GM12878 (cell line): ENCODE results near the gene ANOS1. TPM values are rescaled to one million over a fixed set of nuclear protein-coding genes. Genes with fewer than 3 reads are reported as not detected.

ENCODE experiments used
- ATAC-seq: fragments of 200-7000 bp; cut with Tn5 transposase; 3 replicates; pipeline ENCODE4 v1.9.1; 2020; ENCODE audit warnings: mild to moderate bottlenecking, moderate library complexity
- BruUV-seq: library from RNA; stranded (reverse); fragments of 400-500 nt; replicated peaks from 2 replicates; lab custom pipeline; 2021; lab: Mats Ljungman, UMichigan
- CTCF ChIA-PET: fragments of 300-600 bp; sonication (Branson Sonifier 250); formaldehyde crosslinking; extraction: SDS; loops from one replicate; lab custom pipeline; 2021; ENCODE audit warnings: inconsistent platforms; lab: Yijun Ruan, JAX
- POLR2A ChIA-PET: fragments of 350-600 bp; formaldehyde crosslinking; extraction: SDS; loops from one replicate; lab custom pipeline; 2021; ENCODE audit warnings: inconsistent platforms; lab: Charles Lee
- RAD21 ChIA-PET: fragments of 300-600 bp; sonication (Branson Sonifier 250); formaldehyde crosslinking; loops from one replicate; lab custom pipeline; 2023; ENCODE audit warnings: antibody characterized with exemption; ENCODE audit not compliant: unreplicated experiment; lab: Charles Lee
- SMC1A ChIA-PET: fragments of 300-600 bp; sonication (Branson Sonifier 250); formaldehyde crosslinking; loops from one replicate; lab custom pipeline; 2023; ENCODE audit not compliant: unreplicated experiment, uncharacterized antibody; lab: Charles Lee
- DNase-seq: peaks from one replicate; pipeline ENCODE4 v3.0.0-alpha.2; 2011; ENCODE audit warnings: low read depth, low spot score
- FAIRE-seq: peaks from 3 replicates; lab custom pipeline; 2011; peaks lifted over from hg19 to GRCh38; lab: Jason Lieb, UNC
- H2AFZ ChIP-seq: 2 replicates; pipeline ENCODE4 v1.6.0; 2011; ENCODE audit warnings: low read depth, low read length, control low read depth; ENCODE audit not compliant: control insufficient read depth
- H3K27ac ChIP-seq: 2 replicates; pipeline ENCODE4 v1.5.1; 2011; ENCODE audit warnings: control low read depth; ENCODE audit not compliant: control insufficient read depth, insufficient read depth
- H3K27me3 ChIP-seq, 2 experiments: replicated peaks in 1 of 2; 2 replicates each; pipeline versions ENCODE4 v1.6.0 to v1.6.1; 2011; ENCODE audit warnings: low read length in 1 of 2; ENCODE audit not compliant: control insufficient read depth in 2 of 2, insufficient read depth in 2 of 2
- H3K36me3 ChIP-seq, 2 experiments: 2 replicates each; pipeline ENCODE4 v1.5.1; 2011; ENCODE audit warnings: low read length in 1 of 2; ENCODE audit not compliant: control insufficient read depth in 2 of 2, insufficient read depth in 2 of 2
- H3K4me1 ChIP-seq: 2 replicates; pipeline ENCODE4 v1.6.1; 2011; ENCODE audit warnings: mild to moderate bottlenecking, low read length, moderate library complexity, mixed read lengths; ENCODE audit not compliant: control insufficient read depth, insufficient read depth
- H3K4me2 ChIP-seq: 2 replicates; pipeline ENCODE4 v1.6.0; 2011; ENCODE audit warnings: control low read depth; ENCODE audit not compliant: control insufficient read depth, insufficient read depth
- H3K4me3 ChIP-seq: fragments of 200-600 bp; sonication (generic); 2 replicates; pipeline ENCODE4 v1.5.1; 2016
- H3K79me2 ChIP-seq: 2 replicates; pipeline ENCODE4 v1.6.0; 2011; ENCODE audit warnings: low read length; ENCODE audit not compliant: control insufficient read depth, insufficient read depth
- H3K9ac ChIP-seq: 2 replicates; pipeline ENCODE4 v1.8.0; 2011; ENCODE audit warnings: low read length, control low read depth, mixed read lengths; ENCODE audit not compliant: control insufficient read depth, insufficient read depth
- H3K9me3 ChIP-seq: replicated peaks from 3 replicates; pipeline ENCODE4 v1.5.1; 2011; ENCODE audit warnings: mild to moderate bottlenecking, low read length; ENCODE audit not compliant: control insufficient read depth, insufficient read depth
- H4K20me1 ChIP-seq: 2 replicates; pipeline ENCODE4 v1.6.0; 2011; ENCODE audit not compliant: control insufficient read depth, insufficient read depth
- CREM ChIP-seq: IDR thresholded peaks from 2 replicates; pipeline ENCODE4 v1.6.1; 2014; ENCODE audit warnings: antibody characterized with exemption, low read depth
- EP300 ChIP-seq, 2 experiments: fragments of 150-350 bp in 1 of 2; IDR thresholded peaks; 2 replicates each; pipeline ENCODE4 v1.6.1; 2011 to 2012; ENCODE audit warnings: low read depth in 2 of 2, low read length in 2 of 2, borderline replicate concordance in 1 of 2, improper control_type of control experiment in 1 of 2, inconsistent platforms in 1 of 2; ENCODE audit not compliant: control insufficient read depth in 1 of 2
- ESRRA ChIP-seq: IDR thresholded peaks from 2 replicates; pipeline ENCODE4 v1.6.1; 2012; ENCODE audit warnings: mild to moderate bottlenecking, low read length, improper control_type of control experiment
- KAT2A ChIP-seq: conservative IDR thresholded peaks from 2 replicates; pipeline ENCODE4 v1.6.1; 2011; ENCODE audit warnings: low read depth, low read length; ENCODE audit not compliant: control insufficient read depth
- LARP7 ChIP-seq: fragments of 450-650 bp; IDR thresholded peaks from 2 replicates; pipeline ENCODE4 v1.6.1; 2017; ENCODE audit warnings: mild to moderate bottlenecking
- NFYA ChIP-seq: IDR thresholded peaks from 2 replicates; pipeline ENCODE4 v1.6.1; 2011; ENCODE audit warnings: low read depth, mild to moderate bottlenecking, low read length, improper control_type of control experiment, borderline replicate concordance
- NFYB ChIP-seq: IDR thresholded peaks from 2 replicates; pipeline ENCODE4 v1.6.1; 2011; ENCODE audit warnings: low read depth, mild to moderate bottlenecking, low read length, improper control_type of control experiment, moderate library complexity; ENCODE audit not compliant: insufficient read depth
- RBBP5 ChIP-seq: fragments of 200-600 bp; sonication (generic); conservative IDR thresholded peaks from 2 replicates; pipeline ENCODE4 v1.6.1; 2016
- WGBS: methylation state at CpG from one replicate; pipeline ENCODE4 v1.1.6; 2016; ENCODE audit warnings: low lambda C conversion rate; ENCODE audit not compliant: insufficient replicate concordance, insufficient coverage; ENCODE audit errors: missing lambda C conversion rate; 5-methylcytosine and 5-hydroxymethylcytosine counted together
- in situ Hi-C: fragments of 300-500 bp; cut with MboI; formaldehyde crosslinking; loops from 9 replicates; pipeline ENCODE4 v1.14.3; 2018; ENCODE audit warnings: mixed read lengths
- intact Hi-C: fragments of 100-400 bp; cut with micrococcal nuclease; formaldehyde crosslinking; loops from one replicate; pipeline ENCODE4 v1.14.2; 2022; ENCODE audit not compliant: unreplicated experiment
- polyA plus RNA-seq, 11 experiments: library from polyadenylated mRNA; depleted of rRNA in 4 of 11; unstranded in 6 of 11; stranded (reverse) in 5 of 11; fragments of >200 nt; fragmentation: Nextera tagmentation in 4 of 11; fragmentation: Illumina TruSeq in 1 of 11; extraction: Ambion mirVana in 4 of 11; extraction: Trizol in 1 of 11; gene quantifications; 1 replicate in 1 of 11; 2 replicates in 10 of 11; pipeline versions ENCODE4 v1.2.1 to v1.2.3, GENCODE V29; 2011 to 2016; ENCODE audit warnings: inconsistent platforms in 2 of 11, missing spikeins in 2 of 11, low read depth in 1 of 11
- total RNA-seq, 4 experiments: library from RNA; depleted of rRNA in 3 of 4; stranded (reverse); fragments of >200 nt in 3 of 4; fragmentation: Illumina TruSeq in 1 of 4; extraction: Trizol in 1 of 4; gene quantifications; 2 replicates each; pipeline versions ENCODE4 v1.2.1 to v1.2.3, GENCODE V29; 2013 to 2021
- TF ChIP-seq, protein P1 (sequence below): fragments of 150-350 bp; IDR thresholded peaks from 2 replicates; pipeline ENCODE4 v1.6.1; 2014; ENCODE audit warnings: mild to moderate bottlenecking, low read depth, low read length

Gene ANOS1
- total and polyA plus RNA-seq, 10 of the 15 experiments (the other 5 are each of a cell fraction or from before 2014, with no cell fraction given) = under 0.01 to 4.0 (median 0.03) TPM; not detected in 3

DNA sequence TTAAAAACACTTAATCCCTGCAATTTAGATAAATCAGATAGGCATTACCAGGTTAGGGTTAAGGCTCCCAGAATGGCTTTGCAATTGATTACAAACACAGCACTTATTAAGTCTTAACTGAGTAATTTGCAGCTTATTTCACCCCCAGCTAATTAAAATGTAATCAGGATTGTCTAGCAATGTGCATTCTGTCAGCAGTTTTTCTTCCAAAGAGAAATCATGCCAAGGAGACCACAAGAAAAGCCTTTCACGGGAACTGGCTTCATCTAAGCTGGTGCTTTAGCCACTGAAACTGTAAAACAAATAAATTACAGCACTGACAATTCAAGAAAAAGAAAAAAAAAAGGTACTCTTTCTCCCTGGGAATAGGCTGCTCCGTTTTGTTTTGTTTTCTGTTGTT lies 2.1 kb downstream of the ANOS1 start:
- intact Hi-C loops (no loop called here), in situ Hi-C loops (no loop called here)
- Histone ChIP-seq H4K20me1 (no peaks in the 10 kb centered on the region), H3K4me1 (no peaks in the 10 kb centered on the region), H3K9ac (no peak overlapping the region), H3K4me2 (no peak overlapping the region), H3K4me3 (no peak overlapping the region), H3K27ac (no peak overlapping the region), H3K79me2 (no peaks in the 10 kb centered on the region), H2AFZ (no peak overlapping the region), H3K36me3 (no peaks in the 10 kb centered on the region), H3K9me3 (no peaks in the 10 kb centered on the region), H3K27me3 (peaks cover 3 to 4% of the 10 kb centered on the region in 2 experiments)
- ChIA-PET RAD21 (no interaction called here), CTCF (interaction anchor here (0.8 kb wide), 1 partner anchor 10 kb away, joined by 3 read pairs; no protein-coding TSS in a partner anchor), SMC1A (no interaction called here), POLR2A (interaction anchor here (0.7 kb wide), 2 partner anchors 333 to 482 kb away, joined by 4 to 5 read pairs; no protein-coding TSS in a partner anchor)
- DNase-seq = no peak
- FAIRE-seq = no peak
- WGBS = 0% methylated on average over 2 of the region's 2 CpGs
- TF ChIP-seq LARP7 = no peak
- no peak for TF ChIP-seq NFYA
- no peak for TF ChIP-seq NFYB
- no peak for TF ChIP-seq RBBP5
- TF ChIP-seq, protein P1, sequence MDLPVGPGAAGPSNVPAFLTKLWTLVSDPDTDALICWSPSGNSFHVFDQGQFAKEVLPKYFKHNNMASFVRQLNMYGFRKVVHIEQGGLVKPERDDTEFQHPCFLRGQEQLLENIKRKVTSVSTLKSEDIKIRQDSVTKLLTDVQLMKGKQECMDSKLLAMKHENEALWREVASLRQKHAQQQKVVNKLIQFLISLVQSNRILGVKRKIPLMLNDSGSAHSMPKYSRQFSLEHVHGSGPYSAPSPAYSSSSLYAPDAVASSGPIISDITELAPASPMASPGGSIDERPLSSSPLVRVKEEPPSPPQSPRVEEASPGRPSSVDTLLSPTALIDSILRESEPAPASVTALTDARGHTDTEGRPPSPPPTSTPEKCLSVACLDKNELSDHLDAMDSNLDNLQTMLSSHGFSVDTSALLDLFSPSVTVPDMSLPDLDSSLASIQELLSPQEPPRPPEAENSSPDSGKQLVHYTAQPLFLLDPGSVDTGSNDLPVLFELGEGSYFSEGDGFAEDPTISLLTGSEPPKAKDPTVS = no peak
- TF ChIP-seq EP300 (IDR thresholded peaks at IDR 0.05; ENCODE audit: borderline replicate concordance in 1 of 2, control insufficient read depth in 1 of 2, low read depth in 2 of 2, low read length in 2 of 2) = no peak
- no peak for TF ChIP-seq KAT2A
- TF ChIP-seq ESRRA = no peak
- no peak for TF ChIP-seq CREM
- ATAC-seq = no peak
- no TSS peak for BruUV-seq
